WERI-Rb-1 (cell line): ENCODE data around the gene MYEOV.

ENCODE experiments used
- DNase-seq: peaks from one replicate; pipeline ENCODE4 v3.0.0-alpha.2; 2020
- H3K27ac ChIP-seq: fragments of 250-450 bp; sonication (Bioruptor Pico); 2 replicates; pipeline ENCODE4 v1.5.1; 2020; ENCODE audit warnings: mild to moderate bottlenecking, moderate library complexity
- H3K27me3 ChIP-seq: fragments of 250-450 bp; sonication (Bioruptor Pico); 2 replicates; pipeline ENCODE4 v1.5.1; 2021; ENCODE audit warnings: mild to moderate bottlenecking, low read depth, moderate library complexity; ENCODE audit not compliant: insufficient read depth, severe bottlenecking
- H3K36me3 ChIP-seq: fragments of 250-450 bp; sonication (Bioruptor Pico); 2 replicates; pipeline ENCODE4 v1.5.1; 2020; ENCODE audit warnings: mild to moderate bottlenecking, moderate library complexity
- H3K4me3 ChIP-seq: 2 replicates; pipeline ENCODE4 v1.5.1; 2011; ENCODE audit warnings: low read depth, mild to moderate bottlenecking, control low read depth, low read length
- H3K9me3 ChIP-seq: fragments of 250-450 bp; sonication (Bioruptor Pico); 2 replicates; pipeline ENCODE4 v1.5.1; 2021; ENCODE audit warnings: mild to moderate bottlenecking, moderate library complexity; ENCODE audit not compliant: severe bottlenecking
- TF ChIP-seq, protein P1 (sequence below): IDR thresholded peaks from 2 replicates; pipeline ENCODE4 v1.5.1; 2011; ENCODE audit warnings: low read depth, mild to moderate bottlenecking, control low read depth, inconsistent platforms, low read length

Gene MYEOV

DNA sequence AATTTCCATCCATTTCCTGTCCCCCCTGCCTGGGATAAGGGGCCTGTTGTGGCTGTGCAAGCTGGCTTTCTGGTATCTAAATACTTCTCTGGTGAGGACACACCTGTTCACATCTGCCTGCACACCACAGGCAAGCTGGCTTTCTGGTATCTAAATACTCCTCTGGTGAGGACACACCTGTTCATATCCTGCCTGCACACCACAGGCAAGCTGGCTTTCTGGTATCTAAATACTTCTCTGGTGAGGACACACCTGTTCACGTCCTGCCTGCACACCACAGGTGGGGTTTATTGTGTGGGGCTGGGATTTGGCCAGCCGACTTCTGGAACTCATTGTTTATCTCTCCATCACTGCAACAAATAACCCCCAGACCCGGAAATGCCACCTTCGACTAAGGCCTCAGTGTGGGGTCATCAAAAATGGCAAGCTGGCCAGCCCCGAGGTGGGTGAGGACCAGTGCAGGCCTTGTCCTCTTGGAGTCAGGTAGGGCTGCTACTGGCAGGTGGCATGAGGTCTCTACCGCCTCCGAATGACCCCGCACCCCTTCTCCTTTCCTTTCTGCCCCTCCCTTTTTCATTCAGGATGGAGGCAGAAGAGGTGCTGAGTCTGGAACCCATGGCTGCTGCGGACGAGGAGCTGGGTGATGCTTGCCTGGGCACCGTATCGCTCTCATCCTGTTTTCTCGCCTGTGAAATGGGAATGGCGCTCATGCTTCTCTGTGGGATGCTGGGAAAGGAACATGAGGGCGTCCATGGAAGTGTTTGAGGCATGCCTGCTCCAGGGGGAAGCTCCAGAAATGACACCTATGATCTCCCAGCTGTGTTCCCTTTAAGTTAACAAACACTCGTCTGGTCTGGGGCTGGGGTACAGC is 43.5 kb upstream of the MYEOV start:
- no peaks in the 10 kb centered on the region for H3K27me3 ChIP-seq
- H3K27ac ChIP-seq: no peak overlapping the region
- no peak overlapping the region for H3K4me3 ChIP-seq
- TF ChIP-seq, protein P1, sequence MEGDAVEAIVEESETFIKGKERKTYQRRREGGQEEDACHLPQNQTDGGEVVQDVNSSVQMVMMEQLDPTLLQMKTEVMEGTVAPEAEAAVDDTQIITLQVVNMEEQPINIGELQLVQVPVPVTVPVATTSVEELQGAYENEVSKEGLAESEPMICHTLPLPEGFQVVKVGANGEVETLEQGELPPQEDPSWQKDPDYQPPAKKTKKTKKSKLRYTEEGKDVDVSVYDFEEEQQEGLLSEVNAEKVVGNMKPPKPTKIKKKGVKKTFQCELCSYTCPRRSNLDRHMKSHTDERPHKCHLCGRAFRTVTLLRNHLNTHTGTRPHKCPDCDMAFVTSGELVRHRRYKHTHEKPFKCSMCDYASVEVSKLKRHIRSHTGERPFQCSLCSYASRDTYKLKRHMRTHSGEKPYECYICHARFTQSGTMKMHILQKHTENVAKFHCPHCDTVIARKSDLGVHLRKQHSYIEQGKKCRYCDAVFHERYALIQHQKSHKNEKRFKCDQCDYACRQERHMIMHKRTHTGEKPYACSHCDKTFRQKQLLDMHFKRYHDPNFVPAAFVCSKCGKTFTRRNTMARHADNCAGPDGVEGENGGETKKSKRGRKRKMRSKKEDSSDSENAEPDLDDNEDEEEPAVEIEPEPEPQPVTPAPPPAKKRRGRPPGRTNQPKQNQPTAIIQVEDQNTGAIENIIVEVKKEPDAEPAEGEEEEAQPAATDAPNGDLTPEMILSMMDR: no peak
- DNase-seq: no peak
- peaks cover 6% of the 10 kb centered on the region for H3K9me3 ChIP-seq
- no peaks in the 10 kb centered on the region for H3K36me3 ChIP-seq

DNA sequence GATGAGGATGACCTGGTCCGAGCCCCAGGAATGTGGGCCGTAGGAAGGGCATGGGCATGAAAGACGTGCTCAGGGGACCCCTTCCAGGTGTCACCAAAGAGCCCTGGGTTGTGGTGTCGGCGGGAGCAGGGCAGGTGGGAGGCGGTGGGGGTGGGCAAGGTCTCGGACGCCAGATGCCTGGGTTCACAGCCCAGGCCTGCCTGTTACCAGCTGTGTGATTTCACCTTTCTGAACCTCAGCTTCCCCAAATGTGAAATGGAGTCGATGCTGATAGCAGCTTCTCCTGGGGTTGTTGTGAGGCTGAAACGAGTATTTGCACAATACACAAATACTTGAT is 42.9 kb upstream of the MYEOV start:
- Histone ChIP-seq H3K27ac (no peak overlapping the region), H3K27me3 (no peaks in the 10 kb centered on the region), H3K36me3 (no peaks in the 10 kb centered on the region), H3K4me3 (no peak overlapping the region), H3K9me3 (peaks cover 6% of the 10 kb centered on the region)
- DNase-seq: no peak
- TF ChIP-seq, protein P1: no peak

DNA sequence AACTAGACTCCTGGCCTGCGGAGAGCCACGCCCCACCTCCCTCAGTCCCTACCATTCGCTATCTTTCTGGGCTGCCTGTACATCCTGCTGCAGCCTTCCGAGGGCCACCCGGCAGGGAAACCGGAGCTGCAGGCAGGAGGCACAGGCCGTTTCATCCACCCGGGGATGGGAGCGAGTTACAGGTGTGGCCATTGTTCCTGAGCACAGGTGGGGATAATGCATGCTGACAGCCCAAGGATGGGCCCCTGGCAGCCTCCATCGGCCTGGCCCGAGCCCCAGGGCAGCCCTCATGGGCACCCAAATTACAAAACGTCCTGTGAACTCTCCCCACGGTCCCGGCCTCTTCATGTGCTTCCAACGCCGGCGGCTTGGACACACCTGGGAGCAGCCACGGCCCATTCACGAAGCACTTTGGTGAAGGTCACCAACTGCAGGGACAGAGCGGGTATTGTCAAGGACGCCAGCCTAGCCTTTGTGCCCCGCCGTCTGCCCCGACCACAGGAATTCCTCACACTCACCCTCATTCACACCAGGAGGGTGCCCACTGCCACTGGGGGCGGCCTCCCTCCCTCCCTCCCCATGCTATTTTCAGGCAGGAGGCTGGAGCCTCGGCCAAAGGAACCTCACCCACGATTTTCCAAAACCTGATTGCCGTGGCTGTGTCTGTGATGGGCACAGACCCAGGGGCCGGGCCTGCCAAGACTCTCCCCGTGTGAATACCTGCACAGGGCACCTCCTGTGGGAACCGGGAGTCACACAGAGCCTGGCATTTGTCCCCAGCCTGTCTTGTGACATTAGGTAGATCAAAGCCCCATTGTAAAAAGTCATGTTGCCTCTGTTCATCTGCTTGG is 42.1 kb upstream of the MYEOV start:
- TF ChIP-seq, protein P1: no peak
- no peaks in the 10 kb centered on the region for H3K36me3 ChIP-seq
- peaks cover 6% of the 10 kb centered on the region for H3K9me3 ChIP-seq
- H3K4me3 ChIP-seq: no peak overlapping the region
- no peak for DNase-seq
- H3K27ac ChIP-seq: no peak overlapping the region
- no peaks in the 10 kb centered on the region for H3K27me3 ChIP-seq

DNA sequence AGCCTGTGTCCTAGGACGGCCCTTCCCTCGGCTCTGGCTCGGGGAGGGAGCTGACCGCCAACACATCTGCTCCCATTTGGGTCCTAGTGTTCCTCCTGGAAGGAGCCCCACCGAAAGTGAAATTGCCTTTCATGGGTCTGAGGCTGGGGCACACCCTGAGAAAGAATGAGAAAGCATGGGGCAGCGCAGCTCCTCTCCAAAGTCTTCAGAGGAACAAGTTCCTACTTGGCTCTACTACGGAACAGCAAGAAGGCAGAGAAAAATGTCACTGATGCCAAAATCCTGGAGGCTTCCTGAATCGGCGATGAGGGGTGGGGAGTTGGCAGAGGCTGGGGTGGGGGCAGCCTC is 41.5 kb upstream of the MYEOV start:
- no peaks in the 10 kb centered on the region for H3K36me3 ChIP-seq
- H3K9me3 ChIP-seq: peaks cover 6% of the 10 kb centered on the region
- H3K4me3 ChIP-seq: no peak overlapping the region
- H3K27ac ChIP-seq: no peak overlapping the region
- TF ChIP-seq, protein P1: no peak
- H3K27me3 ChIP-seq: no peaks in the 10 kb centered on the region
- no peak for DNase-seq

DNA sequence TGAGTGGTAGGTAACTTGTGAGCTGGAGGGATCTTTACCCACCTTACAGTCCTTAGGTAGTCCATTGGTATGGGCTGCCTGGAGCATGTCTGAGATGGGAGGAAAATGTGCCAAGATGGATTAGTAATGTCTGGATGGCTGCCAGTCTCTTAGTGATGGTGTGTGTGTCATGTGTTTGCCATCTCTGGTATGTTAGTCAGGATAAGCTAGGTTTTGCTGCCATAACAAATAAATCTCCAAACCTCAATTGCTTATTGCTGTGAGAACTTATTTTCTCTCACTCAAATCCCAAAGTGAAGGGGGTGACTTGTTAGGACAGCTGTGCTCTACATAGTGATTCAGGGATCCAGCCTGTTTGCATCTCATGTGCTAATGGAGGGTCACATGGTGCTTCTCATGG is 40.9 kb upstream of the MYEOV start:
- H3K27ac ChIP-seq: no peak overlapping the region
- H3K27me3 ChIP-seq: no peaks in the 10 kb centered on the region
- TF ChIP-seq, protein P1: no peak
- DNase-seq: no peak
- H3K36me3 ChIP-seq: no peaks in the 10 kb centered on the region
- no peak overlapping the region for H3K4me3 ChIP-seq
- H3K9me3 ChIP-seq: peaks cover 6% of the 10 kb centered on the region
